HCT116 (cell line): ENCODE results near the gene MRPL41.

Source experiments
- POLR2A ChIP-seq: IDR thresholded peaks from 2 replicates; pipeline ENCODE4 v1.7.0; 2011; ENCODE audit warnings: borderline replicate concordance; ENCODE audit not compliant: insufficient read depth, insufficient read length; ENCODE audit errors: extremely low read depth
- RAD21 ChIP-seq: IDR thresholded peaks from 2 replicates; pipeline ENCODE4 v1.6.1; 2012; ENCODE audit warnings: low read depth, mild to moderate bottlenecking

DNA sequence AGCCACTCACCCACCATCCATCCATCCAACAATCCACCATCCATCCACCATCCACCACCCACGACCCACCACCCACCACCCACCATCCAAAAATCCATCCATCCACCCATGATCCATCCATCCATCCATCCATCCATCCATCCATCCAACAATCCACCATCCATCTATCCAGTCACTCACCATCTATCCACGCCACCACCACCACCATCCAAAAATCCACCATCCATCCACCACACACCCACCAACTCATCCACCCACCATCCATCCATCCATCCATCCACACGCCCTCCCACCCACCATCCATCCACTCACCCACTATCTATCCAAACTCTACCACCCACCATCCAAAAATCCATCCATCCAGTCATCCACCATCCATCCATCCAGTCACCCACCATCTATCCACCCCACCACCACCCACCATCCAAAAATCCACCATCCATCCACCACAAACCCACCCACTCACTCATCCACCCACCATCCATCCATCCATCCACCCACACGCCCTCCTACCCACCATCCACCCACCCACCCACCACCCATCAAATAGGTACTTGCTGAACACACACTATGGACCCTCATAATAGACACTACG lies 18.0 kb downstream of the MRPL41 start:
- TF ChIP-seq POLR2A (no peak), RAD21 (no peak)
